ENCODE data around the gene KCNH4.

The KCNH4 gene

DNA sequence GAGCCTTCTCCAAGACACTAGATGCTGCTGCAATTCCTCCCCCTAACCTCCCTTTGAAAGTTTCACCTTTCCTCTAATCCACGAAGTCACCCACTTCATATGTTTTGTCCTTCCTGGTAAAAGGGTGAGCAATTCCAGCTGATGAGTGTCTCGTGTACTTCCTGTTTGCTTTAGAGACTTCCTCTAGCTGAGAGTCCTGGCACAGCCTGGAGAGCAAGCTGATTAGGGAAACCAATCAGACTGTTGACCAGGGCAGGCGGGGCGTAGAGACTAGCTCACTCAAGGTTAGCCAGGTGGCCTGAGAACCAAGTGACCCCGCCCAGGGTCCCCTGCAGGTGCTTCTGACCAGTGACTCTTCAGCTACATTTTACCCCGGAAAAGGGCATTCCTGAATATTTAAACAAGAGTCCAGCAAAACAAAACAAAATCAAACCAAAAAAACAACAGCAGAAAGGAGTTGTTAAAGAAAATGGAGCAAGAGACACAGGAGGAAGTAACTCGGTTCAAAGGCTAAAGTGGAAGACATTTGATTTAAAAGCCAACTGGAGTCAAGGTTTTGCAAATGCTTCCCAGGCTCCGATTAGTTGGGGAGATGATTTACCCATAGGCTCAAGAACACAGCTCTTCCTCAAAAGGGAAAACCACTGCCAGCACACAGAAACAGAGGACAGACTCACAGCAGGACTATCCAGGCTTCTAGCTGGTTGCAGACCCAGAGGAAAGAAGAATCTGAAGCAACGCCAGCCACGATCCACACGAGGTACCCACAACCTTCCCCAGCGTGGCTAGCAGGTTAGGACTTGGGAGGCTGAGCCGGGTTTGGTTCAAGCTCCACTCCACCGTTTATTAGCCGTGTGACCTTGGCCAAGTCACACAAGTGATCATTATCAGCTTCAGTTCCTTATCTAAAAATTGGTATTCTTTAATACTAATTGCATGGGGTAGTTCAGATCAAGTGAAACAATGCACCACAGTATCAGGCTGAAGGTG is 45.0 kb downstream of the KCNH4 start:
- DNase-seq = peak; percentile 24

DNA sequence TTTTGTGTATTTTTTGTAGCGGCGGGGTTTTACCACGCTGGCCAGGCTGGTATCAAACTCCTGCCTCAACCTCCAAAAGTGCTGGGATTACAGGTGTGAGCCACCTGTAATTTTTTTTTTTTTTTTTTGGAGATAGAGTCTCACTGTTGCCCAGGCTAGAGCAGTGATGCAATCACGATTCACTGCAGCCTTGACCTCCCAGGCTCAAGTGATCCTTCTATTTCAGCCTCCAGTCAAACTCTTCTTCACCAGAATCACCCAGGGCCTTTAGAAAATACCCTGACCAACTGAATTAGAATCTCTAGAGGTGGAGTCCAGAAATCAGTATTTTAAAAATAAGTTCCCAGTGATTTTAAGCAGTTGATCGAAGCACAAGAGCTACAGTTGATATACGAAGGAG is 45.8 kb downstream of the KCNH4 start:
- no peak for DNase-seq

DNA sequence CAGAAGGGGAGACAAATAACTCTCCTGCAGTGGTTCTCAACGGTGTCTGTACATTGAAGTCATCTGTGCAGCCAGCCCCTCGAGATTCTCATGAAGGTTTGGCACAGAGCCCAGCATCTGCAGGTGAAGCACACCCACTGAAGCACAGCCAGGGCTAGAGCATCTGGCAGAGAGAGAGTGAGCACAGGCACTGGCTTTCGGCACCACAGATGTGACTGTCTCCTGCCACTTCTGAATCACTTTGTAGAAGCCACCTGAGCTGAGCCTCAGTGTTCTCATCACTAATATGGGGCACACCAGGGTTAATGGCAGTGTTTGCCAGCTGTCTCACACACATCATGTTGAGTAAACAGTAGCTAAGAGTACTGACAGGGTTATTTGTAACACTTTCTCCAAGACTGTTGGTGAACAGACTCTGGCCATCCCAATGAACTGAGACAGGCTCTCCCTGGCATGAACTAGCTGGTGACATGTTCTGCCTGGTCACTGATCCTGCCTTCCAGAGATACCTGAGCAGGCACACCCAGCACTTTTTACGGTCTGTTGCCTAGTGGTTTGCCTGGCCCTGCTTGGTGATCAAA is 47.4 kb downstream of the KCNH4 start:
- peak; percentile 87 for DNase-seq

DNA sequence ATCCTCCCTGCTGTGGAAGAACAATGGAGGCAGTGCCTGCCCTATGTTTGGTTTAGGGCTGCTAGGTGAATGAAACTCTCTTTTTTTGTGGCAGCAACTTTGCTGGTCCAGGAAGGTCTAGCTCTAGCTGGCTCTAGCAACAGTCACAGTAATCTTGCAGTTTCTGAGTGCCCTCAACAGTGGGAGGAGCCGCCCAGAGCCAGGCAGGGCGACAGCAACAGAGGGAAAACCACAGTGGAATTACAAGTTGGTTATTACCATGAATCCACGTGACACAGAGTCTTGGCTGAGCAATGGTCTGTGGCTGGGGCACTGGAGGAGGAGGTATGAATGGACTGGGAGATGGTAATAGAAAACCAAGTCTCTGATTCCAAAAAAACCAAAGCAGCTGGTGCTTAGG is 48.0 kb downstream of the KCNH4 start:
- no peak for DNase-seq

DNA sequence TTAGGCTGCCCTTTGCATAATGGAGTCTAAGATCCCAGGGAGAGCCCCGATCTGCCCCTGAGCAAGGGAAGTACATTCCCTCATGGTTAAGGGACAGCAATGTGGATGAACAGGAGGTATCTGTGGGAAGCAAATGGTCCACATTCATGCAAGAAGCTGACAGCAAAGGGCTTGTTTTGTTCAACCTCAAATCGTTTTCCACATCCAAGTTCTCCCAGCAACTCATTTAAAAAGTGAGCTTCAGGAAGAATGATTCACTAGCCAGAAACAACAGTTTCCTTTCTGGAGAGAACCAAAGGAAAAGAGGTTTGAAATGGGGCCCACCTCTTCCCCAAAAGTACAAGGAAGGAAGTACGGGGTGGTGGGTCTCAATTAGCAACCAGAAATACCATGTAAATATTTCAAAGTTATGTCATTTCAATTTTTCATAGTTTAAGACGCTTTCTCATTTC is 48.9 kb downstream of the KCNH4 start:
- no peak for DNase-seq

DNA sequence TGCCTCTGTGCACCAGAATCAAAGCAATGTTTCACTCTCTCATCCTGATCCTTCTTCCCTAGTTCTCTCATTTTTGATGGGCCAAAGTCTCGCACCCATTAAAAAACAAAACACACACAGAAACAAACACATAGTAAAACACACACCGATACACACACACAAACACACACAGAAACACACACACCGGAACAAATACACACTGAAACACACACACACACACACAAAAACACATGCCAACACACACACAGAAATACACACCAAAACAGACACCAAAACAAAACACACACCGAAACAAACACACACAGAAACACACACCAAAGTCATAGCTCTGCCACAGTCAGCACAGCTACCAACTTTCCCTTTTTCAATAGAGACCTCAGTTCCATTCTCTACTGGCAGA is 49.7 kb downstream of the KCNH4 start:
- DNase-seq = no peak

DNA sequence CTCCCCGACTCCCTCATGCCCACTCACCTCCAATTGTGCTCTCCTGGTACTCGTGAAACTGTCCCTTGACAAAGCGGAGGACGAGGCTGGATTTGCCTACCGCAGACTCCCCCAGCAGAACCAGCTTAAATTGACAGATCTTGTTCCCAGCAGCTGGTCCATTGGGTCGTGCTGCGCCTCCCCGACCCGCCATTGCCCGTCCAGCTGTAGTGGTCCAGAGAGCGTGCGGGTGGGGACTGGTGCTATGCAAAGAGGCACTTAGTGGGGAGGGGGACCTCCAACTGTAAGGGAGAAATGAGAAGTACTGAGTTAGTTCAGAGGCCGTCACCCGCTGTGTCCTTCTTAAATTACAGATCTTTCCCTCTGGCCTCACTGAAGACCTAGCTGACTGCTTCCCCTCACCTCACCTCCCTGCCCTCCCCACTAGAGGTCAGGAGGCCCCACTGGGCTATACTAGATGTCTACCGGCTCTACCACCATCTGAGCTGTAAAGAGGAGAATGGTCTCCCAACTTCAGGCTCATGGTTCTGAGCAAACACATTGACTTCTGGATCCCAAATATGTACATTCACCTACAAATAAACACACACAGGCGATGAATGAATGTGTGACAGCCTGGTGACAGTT is 50.5 kb downstream of the KCNH4 start:
- DNase-seq = no peak

DNA sequence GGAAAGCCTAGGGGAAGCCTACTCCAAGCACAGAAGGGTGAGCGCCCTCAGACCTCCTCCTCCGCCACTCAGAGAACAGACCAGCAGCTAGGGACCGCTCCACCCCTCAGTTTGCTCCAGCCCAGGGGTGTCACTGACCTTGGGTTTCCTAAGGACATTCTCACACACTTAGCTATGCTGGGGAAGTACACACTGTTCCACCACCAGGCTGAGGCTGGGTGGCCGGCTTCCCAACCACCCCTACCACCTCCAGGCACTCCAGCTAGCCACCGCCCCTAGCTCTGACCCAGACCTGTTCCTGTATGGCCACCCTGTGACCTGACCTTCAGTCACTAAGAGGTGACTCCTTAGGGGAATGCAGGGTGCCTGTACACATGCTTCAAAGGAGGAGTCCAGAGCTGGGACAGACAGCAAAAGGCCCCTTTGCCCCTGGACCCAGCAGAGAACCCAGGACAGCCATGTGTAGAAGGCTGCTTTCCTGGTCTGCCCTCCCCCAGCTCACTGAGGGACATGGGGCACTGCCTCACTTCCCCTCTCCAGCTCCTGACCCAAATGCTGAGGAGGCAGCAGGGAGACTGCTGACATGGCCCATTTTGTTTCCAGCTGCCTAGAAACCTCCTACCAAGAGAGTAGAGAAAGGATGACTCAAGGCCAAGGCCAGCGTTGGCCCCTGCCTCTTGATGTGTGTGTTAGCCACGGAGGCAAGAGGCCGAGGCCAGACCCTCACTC is 51.7 kb downstream of the KCNH4 start:
- DNase-seq = no peak

DNA sequence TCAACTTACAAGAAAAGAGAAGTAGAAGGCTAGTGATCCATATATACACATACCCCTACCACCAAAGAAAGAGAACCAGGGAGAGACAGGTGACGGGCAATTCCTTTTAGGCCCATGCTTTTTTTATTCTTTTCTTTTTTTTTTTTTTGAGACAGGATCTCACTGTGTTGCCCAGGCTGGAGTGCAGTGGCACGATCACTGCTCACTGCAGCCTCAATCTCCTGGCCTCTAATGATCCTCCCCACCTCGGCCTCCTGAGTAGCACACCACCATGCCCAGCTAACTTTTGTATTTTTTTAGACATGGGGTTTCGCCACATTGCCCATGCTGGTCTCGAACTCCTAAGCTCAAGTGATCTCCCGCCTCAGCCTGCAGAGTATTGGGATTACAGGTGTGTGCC is 53.5 kb downstream of the KCNH4 start:
- DNase-seq = no peak

DNA sequence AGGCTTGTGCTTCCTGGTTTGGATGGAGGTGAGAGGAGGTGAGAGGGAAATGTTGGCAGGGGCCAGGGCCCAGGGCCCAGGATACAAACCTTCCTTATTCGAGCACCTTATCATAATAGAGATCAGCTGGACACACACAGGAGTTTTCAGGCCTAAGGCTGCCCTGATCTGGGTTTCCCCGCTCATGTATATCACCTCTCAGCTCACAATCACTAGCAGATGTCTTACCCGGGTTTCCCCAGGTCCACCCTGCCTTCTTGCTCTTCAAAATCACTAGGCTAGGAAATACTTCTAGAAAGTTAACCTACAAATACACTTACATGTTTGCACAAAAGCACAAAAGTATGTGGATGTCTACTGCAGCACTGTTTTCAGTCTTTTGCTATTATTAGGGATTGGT is 54.1 kb downstream of the KCNH4 start:
- no peak for DNase-seq

DNA sequence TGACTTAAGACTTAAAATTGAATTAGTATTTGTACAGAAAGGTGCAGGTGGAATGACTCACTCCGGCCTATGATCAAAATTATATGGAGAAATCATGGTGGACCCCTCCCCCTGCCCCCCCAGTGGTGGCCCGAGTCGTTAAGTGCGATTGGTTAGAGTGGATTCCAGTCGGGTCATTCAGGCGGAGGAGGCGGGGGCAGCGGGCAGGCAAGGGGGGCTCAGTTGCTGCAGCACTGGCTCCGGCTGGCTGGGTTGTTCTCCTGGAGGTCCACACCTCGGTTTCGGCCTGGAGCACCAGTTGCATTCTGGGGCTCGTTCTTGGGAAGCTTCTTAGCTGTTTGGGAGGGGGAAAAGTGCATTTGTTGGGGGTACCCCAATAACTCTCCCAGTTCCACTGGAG is 55.4 kb downstream of the KCNH4 start:
- DNase-seq = no peak

DNA sequence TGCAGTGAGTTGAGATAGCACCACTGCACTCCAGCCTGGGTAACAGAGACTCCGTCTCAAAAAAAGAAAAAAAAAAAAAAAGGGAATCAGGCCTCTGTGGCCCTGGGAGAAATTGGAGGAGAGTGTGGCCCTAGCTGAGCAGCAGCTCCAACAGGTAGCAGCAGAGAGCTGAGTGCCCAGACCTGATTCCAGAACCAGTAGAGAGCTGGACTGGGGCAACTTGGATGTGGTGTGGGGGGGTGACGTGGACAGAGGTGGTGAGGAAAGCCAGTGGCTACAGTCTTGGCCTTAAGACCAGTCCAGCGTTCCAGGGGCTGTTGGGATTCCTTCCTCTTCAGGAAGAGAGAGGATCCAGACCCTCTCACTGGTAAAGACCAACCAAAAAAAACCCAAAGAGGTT is 56.7 kb downstream of the KCNH4 start:
- DNase-seq = no peak

DNA sequence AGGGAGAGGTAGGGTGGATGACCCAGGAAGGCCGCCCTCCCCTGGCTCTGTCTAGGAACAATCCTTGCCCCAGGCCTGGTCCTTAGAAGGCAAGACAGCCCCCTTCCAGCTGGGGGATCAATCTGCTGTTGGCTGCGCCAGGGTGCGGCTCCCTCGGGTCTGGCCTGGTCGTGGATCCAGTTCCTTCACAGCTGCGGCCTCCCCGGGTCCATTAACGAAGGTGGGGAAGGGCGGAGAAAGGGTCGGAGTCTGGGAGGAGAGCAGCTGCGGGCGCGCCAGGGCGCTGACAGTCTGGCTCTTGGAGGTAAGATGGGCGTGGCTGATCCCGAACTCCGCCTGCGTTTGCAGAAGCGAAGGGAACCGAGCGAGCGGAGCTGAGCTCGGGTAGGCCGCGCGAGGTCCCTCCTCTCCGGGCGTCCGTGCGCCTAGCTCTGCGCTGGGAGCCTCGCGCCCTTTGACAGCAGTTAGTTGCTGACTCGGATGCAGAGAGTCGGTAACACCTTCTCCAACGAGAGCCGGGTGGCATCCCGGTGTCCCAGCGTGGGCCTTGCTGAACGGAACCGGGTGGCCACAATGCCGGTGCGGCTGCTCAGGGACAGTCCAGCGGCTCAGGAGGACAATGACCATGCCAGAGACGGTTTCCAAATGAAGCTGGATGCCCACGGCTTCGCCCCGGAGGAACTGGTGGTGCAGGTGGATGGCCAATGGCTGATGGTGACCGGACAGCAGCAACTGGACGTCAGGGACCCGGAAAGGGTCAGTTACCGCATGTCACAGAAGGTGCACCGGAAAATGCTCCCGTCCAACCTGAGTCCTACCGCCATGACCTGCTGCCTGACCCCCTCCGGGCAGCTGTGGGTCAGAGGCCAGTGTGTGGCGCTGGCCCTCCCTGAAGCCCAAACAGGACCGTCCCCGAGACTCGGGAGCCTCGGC is 58.3 kb downstream of the KCNH4 start, which contains the start of gene HSPB9:
TSS of gene HSPB9 (plus strand) at position 434 of the 933 bp plus-strand sequence. CDS start at position 481, 47 bp downstream.
- DNase-seq = no peak

DNA sequence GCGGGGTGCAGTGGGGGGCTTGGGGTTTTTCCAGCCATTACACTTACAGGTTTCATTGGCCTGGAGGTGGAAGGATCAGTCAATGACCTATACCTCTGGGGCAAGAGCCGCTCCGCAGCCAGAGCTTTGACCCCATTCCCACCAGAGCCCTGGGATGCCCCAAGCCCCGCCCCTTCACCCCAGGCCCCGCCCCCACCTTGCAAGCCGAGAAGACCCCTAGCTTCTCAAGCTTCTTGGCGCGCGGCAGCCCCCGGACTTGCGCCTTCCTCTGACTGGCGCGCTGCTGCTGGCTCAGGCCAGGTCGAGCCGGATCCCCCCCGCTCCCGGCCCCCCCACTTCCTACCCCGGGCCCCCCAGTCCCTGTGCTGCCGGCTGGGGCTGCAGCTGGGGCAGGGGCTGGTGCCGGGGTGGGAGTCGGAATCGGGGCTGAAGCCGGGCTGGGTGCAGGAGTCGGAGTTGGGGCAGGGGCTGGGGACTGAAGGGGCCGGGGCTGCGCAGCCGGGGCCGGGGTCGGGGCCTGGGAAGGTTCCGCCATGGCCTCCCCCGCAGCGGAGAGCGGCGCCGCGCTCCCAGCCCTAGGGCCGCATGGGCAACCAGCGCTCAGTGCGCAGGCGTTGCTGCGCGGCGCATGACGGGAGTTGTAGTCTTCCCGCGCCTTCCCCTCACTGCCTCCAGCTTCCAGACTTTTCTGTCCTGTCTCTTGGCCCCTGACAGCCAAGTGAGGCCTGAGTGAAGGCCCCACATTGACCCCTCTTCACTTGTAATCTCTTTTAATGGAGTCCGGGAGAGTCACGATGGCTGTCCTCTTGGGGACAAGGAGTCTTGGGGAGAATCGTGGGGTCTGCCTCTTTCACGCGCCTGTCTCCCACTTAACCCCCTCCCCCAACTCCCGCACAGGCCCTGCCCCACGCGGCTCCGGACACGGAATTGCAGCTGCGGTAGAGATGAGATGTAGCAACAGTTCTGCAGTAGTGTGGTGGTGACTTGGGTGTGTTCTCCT is 59.9 kb downstream of the KCNH4 start, which contains the start of gene KAT2A:
TSS of gene KAT2A (minus strand) at position 598 of the 1,000 bp plus-strand sequence. CDS start at position 535, 63 bp downstream.
- peak; percentile 71 for DNase-seq

DNA sequence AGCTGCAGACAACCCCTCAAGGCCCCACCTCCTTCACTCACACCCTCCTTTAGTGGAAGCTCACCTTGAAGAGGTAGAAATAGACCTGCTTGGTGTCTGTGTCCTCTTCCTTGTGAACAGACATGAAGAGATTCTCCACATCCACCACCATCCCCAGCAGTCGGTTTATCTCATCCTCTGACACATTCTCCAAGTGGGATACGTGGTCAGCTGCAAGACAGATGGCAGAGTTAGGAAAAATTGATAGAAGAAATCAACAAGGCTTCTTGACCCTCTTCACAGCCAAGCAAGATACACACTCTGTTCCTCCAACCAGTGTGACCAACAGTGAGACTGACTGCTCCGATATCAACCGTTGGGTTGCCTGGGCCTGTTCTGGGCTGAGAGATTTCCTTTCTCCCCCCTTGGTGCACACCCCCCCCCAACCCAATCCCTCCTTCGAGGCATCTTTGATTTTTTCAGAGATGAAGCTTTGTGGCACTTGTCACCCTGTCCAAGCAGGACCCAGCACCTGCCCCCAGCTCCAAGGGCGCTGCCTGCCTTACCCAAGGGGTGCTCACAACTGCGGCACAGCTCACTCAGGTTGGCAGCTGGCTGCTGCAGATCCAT is 60.7 kb downstream of the KCNH4 start:
- DNase-seq = no peak

DNA sequence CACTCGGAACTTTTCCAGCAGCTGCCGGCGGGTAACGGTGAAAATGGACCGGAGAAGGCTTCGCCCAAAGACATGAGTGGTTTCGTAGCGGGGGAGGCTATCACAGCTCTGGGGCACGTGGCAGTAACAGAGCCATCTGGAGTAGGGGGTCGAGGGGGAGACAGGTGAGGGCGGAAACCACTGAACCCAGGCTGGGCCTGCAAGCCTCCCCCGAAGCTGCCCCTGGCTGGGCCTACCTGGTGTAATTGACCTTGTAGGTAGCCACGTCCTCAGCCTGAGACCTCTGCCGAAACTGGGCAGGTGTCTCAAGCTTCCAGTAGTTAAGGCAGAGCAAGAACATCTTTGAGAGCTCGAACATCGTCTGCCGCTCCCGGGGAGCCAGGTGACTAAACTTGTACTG is 61.6 kb downstream of the KCNH4 start:
- no peak for DNase-seq

DNA sequence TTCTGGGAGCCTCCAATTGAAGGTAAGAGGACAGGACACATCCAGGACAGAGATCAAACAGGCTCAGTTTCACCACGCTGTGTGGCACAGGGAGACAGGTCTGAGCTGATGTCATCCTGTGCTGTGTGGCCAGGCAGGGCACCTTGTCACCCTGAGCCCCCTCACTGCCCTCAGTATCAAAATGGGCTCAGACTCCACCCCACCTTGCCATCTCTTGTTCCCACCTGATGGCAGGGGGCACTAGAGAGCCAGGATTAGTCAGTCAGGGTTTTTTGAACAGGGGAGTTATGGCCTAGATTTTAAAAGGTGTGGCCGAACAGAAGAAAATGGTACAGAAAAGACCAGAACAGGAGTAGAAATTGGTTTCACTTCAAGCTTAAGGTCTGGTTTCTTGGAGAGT is 62.4 kb downstream of the KCNH4 start:
- peak; percentile 3 for DNase-seq

DNA sequence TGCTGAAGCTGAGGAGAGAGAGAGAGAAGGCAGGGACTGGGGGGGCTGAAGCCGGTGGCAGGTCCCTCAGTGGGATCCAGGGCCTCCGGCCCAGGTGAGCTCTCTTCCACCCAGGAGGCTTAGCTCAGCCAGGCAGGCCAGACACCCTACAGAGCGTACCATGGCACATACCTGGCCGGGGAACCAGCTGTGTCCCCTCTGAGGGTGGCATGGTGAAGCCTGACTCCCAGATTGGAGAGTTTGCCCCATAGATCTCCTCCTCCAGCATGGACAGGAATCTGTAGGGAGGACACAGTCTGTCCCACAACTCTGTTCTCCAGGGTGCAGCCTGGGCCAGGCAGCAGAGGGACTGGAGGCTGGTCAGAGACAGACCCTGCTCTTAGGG is 62.8 kb downstream of the KCNH4 start:
- DNase-seq = no peak

DNA sequence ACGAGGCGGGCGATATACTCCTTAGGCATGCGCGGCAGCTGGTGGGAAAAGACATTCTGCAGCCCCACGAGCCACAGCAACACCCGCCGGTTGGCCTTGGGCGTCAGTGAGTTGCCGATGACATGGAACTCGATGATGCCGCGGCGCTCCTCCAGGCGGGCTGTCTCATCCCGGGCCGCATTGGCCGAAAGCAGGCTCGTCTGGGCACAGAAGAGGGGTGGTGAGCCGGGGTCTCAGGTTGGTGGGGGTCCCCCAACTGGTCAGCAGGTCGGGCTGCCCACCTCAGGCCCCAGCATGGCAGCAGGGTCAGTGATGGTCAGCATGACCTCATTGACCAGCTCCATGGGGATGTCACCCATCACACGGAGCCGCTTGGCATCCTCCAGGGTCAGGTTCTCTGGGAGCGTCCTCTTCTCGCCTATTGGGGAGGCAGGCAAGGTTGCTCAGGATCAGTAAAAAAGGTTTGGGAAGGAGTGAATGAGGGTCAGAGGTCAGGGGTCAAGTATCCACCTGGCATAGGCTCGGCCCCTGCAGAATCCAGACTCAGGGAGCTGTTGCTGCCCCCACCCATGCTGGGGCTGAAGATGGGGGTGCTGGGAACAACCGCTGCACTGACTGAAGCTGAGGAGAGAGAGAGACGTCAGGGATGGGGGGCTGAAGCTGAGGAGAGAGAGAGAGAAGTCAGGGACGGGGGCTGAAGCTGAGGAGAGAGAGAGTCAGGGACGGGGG is 63.4 kb downstream of the KCNH4 start:
- DNase-seq = no peak

Measured in COR-L47 (cell line).